Fibroblast of mammary gland (primary cell): Measurements from ENCODE around the gene AACS.
"Not testable (repeated sequence)": the region's sequence is repeated elsewhere in the genome, so short reads cannot be mapped to it uniquely, and the experiment has no call there.

Source experiments
- DNase-seq: peaks from one replicate; pipeline ENCODE4 v3.0.0-alpha.2; 2010; ENCODE audit warnings: low read depth
- H3K4me3 ChIP-seq: 2 replicates; pipeline ENCODE4 v1.5.1; 2011; ENCODE audit warnings: low read depth, mild to moderate bottlenecking, low read length, moderate library complexity; ENCODE audit not compliant: control insufficient read depth
- CTCF ChIP-seq: conservative IDR thresholded peaks from 2 replicates; pipeline ENCODE4 v1.5.1; 2011; ENCODE audit warnings: low read depth, low read length, inconsistent platforms; ENCODE audit not compliant: control insufficient read depth, insufficient read depth

AACS gene

DNA sequence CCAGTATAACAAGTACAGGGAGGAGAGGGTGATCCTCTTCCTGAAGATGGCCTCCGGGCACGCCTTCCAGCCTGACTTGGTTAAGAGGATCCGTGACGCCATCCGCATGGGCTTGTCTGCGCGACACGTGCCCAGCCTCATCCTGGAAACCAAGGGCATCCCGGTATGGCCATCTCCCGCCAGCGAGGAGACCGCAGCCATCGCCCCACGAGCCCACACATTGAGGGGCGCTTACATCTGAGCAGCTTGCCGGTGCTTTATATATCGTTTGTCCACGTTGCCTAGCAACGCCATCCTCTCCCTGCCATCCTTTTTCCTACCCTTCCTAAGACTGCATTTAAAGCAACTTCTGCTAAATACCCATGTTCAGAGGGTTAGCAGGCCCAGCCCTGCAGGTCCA, 71.5 kb downstream of the AACS start:
- no peak for TF ChIP-seq CTCF
- no peak for DNase-seq
- no peak overlapping the region for H3K4me3 ChIP-seq

DNA sequence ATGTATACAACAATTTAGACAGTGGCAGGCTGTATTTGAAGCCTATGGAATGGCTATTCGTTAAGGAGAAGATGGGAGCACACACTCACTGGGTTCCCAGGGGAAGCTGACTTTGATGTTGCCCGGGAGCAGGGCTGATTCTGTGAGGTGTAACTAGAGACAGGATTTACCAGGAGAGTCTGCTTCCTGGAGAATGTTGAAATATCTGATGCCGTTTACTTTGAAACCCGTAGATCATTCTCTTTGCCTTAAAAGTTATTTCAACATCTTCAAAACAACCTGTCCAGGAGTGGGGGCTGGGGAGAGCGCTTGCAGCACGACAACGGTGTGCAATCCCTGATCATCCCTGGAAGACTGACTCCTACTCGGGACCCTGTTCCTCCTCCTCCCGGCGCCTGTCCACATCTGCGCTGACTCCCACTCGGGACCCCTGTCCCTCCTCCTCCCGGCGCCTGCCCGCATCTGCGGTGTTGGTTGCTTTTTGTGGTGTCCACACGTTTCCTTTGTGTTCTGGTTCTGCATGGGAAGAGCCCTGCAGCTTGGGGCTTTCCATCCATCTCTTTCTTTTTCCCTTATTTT, 72.6 kb downstream of the AACS start:
- TF ChIP-seq CTCF, result no peak
- H3K4me3 ChIP-seq, result no peak overlapping the region
- DNase-seq, result no peak

GRCh38 chr12:125140279-125141209, 75.3 kb downstream of the AACS start:
- TF ChIP-seq CTCF, result no peak
- H3K4me3 ChIP-seq, result no peak overlapping the region
- DNase-seq, result peak; percentile 83

- not testable (repeated sequence) for DNase-seq, H3K4me3 ChIP-seq
Observed at GRCh38 chr12:125141210-125141573, 76.0 kb downstream of the AACS start.

GRCh38 chr12:125142601-125143000, 77.4 kb downstream of the AACS start:
- no peak for TF ChIP-seq CTCF
- peak; percentile 17 for DNase-seq
- no peak overlapping the region for H3K4me3 ChIP-seq

- no peak for TF ChIP-seq CTCF
- H3K4me3 ChIP-seq, result no peak overlapping the region
- peak; percentile 33 for DNase-seq
Observed at GRCh38 chr12:125143491-125143890, 78.3 kb downstream of the AACS start.

DNA sequence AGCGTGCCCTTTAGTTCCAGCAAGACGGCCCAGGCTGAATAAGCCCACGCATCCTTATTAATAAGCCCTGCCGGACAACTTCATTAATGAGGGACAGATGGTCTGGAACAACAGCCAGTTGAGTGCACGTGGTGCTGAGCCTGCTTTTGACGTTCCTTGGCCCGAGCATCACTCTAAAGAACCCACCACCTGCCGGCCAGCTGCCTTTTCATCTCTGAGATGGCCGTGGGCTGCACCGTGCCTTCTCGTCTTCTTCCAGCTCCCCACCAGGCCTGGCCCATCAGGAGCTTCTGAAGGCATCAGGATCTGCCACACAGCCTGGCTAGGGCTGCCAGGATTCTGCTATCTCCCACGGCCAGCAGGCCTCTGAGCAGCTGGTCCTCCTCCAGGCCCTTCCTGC, 80.0 kb downstream of the AACS start:
- no peak for TF ChIP-seq CTCF
- peak; percentile 84 for DNase-seq
- no peak overlapping the region for H3K4me3 ChIP-seq
